GM21515 (cell line): ENCODE measurements around the gene TXK.
"Not testable (repeated sequence)": the region's sequence is repeated elsewhere in the genome, so short reads cannot be mapped to it uniquely, and the experiment has no call there.

Experiments
- ATAC-seq: cut with Tn5 transposase; IDR thresholded peaks from one replicate; pipeline ENCODE4 v1.9.1; 2021; ENCODE audit not compliant: unreplicated experiment

TXK gene

DNA sequence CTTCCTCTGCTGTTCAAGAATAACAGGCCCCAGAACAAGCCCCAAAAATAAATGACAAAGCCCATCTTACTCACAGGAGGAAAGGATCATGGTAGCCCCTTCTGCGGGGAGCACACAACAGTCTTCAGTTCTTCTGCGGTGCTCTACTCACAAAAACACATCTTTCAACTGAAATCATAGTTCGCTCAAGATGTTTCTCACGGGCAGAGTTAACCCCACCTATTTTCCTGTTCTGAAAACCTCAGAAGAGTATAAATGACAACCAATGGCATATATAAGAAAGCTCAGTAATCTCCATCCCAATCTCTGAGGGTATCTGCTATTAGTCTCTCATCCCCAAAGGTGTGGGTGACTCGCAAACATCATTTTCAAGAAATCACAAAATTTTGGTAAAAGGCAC is at the start of gene TXK:
Gene TXK (minus strand): TSS at position 170 of the 400 bp plus-strand sequence. CDS start 80 bp downstream, at position 90.
- ATAC-seq: no peak

DNA sequence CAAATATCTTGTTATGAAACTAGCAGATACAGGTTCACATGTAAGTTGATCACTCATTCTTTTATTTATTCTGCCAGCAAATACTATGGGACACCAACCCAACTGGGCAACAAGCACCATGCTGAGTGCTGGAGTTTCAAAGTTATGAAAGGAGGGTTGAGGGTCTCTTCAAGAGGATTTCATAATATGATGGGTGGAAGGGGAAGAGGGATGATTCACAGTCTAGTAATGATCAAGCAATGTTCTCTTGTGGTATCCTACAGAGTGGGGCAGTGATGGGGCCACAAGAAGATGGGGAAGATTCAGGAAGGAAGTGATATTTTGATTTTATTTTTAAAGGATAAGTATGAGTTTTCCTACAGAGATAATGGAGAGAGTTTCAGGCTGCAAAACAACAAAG is 46.2 kb upstream of the TXK start:
- ATAC-seq: no peak

DNA sequence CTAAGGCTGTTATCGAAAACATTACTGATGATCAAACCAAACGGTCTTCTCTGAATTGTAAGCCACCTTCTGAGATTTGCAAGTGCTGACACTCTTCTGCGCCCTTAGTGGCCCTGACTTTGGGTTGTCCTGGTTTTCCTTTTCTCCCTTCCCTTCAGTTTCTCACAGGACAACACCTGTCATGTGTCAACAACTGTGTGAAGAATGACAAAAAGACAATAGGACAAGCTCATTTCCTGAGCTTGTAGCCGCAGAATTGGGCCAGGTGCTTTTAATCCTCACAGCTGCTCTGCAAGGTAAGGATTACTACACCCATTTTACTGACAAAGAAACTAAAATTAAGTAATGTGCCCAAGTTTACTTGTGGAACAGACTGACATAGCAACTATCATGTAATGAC is 44.9 kb upstream of the TXK start:
- no peak for ATAC-seq

DNA sequence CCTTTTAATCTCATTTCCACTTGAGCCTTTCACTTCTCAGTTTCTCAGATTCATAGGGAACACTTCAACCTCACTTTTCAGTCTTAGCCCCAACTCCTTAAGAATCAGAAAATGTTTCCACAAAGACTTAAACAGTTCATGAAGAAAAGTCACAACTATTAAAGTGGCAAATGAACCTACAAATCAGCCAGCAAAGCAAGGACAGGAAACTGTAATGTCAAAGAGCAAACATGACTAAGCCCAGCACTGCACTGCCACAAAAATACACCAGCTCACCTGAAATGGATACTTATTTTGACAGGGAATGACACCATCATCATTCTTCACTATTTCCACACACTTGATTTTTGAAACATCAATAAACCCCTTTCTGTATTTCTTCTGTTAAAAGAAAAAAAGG is 41.8 kb upstream of the TXK start:
- no peak for ATAC-seq

DNA sequence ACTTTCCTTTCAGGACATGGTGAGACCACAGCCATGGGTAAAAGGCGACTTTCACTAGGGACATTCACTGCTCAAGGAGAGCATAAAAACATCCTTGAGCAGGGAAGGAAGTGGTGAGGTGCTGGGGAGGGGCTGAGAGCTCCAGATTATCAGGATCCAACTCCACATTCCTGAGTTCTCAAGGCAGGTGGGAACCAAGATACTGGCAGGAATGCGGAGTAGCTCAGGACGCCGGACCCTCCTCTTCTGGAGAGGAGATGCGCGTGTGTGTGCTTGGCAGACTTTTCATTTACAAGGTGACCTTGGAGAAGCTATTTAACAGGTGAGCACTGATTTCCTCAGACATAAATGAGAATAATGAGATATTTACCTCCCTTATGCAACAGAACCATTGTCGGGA is 41.3 kb upstream of the TXK start:
- ATAC-seq: no peak

DNA sequence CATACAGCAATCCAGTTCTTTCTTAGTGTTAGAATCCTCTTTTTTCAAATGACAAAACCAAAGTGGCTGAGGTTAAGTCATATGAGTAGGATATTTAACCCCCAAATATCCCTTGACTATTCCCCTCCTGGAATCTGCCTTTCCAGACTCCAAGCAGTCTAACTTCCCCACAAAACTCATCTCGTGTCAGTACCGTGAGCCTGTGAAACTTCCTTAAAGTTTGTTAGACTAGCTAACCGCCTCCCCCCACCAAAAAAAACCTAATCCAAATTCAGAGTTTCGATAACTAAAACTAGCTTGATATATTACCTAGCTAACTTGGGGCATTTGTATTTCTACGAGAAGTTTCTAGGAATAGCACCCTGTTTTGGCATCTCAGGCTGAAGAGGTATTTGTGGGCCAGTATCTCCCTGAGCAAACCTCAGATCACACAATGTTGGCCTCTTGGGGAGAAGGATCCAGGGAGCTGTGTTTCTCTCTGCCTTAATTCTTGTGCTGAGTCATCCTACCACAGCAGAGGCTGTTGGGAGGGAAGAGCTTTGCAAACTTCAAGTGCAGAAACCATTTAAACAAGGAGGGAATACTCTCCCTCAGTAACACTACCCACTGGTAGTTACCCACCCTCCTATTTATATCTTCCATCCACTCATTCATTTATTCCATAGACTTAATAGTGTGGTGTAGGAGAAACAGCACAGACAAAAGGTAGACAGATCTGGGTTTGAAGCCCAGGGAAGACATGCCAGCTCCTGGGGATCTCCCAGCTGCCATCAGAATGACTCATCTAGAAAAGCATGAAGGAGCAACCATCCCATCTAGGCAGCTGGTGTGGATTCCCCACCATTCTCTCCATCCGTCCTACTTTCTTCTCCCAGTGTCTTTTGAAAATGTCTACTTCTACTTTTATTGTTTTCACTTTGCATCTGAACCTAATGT is 39.3 kb upstream of the TXK start:
- peak; percentile 64 for ATAC-seq

DNA sequence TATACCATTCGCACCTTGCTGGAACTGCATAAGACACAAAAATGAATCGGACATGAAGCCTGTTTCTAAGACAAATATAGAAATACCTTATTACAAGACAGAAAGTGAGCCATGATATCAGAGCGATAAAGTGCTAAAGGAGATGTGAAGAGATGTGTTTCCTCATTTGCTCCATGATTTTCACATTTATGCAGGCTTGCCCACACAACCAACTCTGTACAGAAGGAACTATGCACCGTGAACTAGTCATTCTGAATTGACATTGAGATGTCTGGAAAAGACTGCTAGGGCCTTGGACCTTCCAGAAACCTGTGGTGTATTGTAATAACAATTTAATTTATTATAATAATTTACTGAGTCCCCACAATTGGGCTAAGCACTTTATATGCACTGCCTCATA is 38.6 kb upstream of the TXK start:
- ATAC-seq: no peak

DNA sequence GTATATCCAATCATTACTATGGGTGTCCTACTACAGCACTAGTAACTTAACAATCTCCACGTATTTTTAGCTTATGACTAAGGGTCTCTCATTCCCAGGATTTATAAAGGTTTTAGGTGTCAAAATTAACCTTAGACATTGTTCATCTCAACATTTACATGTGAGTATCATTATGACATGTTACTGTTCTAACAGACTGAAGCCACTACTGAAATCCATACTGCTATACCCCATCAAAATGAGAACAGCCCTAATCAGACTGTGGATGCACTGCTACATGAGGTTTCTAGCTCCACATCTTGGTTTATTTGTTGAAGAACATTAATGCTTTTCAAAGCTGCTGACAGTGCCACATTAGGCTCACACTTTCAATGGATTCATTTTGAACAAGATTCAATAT is 35.6 kb upstream of the TXK start:
- no peak for ATAC-seq

DNA sequence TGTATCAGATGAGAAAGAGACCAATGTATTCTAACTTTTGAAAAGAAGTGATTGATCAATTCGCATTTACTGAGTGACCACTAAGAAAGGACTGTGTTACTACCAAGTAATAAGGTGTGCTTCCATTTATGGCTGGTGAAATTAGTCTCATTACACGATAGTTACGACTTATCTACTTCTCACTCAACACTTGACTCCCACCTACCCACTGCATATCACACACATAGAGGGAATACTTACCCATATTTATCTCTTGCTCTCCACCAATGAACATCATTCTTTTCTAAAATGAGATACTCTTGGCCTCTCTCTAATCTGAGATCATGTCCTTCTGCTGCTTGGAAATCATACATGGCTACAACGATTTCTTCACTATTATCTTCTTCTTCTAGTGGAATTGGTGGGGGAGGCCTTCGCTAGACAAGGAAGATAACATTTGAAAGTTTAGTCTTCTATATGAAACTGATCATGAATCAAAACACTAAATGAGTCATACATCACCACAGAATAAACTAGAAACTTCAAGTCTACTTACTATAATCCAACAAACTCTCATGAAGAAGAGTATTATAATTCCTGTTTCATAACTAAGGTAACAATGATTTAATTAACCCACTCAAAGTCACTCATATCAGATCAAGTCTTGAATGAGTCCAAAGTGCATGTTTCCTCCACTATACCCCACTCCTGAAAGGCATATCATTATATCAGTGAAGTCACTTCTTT is 33.7 kb upstream of the TXK start:
- no peak for ATAC-seq

DNA sequence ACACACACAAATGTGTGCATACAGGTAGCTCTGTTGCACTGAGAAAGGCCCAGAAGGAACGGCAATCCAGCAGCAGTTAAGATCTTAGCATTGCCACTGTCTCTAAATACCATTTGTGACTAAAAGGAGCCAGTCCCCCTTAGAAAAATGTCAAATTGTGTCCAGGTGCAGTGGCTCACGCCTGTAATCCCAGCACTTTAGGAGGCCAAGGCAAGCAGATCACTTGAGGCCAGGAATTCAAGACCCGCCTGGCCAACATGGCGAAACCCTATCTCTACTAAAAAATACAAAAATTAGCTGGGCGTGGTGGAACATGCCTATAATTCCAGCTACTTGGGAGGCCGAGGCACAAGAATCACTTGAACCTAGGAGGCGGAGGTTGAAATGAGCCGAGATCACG is 30.5 kb upstream of the TXK start:
- not testable (repeated sequence) for ATAC-seq

DNA sequence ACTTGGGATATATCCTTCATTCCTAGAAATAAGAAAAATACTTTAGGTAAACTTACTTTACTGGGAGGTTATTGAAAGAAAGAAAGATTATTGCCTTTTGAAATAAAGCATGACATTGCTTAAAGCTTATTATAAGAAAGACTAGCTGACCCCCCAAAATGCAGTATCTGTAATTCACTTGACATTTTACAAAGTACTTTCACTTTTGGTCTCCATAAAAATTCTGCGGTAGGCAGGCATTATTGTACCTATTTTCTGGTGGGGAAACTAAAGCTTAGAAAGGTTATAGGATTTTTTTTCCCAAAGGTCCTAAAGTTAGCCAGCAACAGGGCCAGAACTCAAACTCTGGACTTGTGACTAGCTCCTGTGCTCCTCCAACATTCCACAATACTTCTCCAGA is 29.7 kb upstream of the TXK start:
- ATAC-seq: no peak

DNA sequence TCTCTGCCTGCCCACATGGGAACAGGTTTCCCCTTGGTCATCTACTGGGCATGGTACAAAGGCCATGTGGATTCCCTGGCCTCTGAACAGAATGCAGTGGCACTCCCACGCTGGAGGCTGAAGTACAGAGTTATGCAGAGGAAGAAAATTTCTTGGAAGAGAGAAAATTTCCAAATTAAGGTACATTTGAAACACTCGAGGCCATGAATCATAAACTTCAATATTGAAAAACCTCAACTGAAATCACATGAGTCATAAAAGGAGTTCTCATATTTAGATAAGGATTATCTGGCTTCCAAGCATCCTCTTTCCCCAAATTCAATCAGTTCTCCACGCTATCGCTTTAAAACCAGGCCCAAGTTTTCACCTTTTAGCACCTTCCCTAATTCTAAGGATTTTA is 28.1 kb upstream of the TXK start:
- no peak for ATAC-seq

DNA sequence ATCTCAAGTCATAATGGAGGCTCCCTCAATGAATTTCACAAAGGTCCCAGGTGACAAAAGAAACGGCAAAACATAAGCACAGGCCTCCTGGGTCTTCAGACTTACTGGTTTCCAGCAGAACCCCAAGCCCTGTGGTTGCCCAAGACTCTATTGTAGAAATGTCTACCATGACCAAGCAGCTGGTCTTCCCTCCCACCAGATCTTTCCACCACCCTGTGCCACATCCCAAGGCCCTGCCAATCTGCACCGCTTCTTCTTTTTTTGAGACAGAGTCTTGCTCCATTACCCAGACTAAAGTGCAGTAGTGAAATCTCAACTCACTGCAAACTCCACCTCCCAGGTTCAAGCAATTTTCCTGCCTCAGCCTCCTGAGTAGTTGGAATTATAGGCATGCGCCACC is 23.2 kb upstream of the TXK start:
- ATAC-seq: no peak

DNA sequence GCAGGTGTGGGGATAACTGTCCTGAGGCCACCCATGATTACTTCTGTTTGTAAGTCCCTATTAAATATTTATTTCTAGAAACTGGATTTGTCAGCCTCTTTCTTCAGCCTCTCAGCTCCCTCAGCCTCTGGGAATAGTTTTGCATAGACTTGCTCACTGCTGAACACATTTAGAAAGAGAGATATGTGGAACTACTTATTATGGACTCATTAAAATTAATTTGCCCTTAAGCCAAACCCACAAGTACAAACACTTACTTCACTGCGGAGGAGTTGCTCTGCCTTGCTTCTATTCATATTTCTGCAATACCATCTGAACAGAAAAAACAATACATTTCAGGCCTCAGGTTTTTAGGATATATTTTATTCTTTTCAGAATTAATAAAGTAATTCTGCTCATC is 22.4 kb upstream of the TXK start:
- ATAC-seq: no peak

DNA sequence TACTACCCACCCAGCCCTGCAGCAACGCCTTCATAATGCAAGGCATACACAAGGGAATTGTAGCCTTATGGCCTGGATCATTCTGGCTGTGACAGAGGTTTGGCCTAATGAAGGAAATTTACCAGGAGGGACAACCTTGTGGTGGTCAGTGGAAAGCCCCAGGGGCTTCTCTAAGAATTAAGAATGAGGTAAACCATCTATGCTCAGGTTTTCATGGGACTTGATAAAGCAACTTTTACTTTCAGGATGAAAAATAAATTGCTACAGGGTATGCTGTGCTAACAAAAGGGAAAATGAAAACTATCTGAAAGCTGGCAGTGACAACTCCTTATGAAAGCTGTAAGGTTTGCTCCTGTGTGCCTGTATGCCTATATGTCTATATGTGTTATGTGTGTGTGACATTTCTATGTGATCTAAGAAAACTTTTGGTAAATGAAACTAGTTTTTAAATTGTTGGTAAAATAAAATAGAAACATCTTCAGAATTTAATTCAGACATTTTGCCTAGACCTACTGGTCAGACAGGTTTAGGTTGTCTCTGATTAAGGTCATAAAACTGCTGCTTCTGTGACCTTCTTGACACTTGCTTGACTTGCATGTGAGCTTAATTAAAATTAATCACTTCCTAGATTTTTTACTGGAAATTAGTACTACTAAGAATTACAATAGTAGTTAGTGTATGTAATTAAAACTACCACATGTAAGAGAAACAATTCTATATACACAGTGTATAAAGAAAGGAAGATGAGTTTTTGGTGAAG is 19.9 kb upstream of the TXK start:
- no peak for ATAC-seq

DNA sequence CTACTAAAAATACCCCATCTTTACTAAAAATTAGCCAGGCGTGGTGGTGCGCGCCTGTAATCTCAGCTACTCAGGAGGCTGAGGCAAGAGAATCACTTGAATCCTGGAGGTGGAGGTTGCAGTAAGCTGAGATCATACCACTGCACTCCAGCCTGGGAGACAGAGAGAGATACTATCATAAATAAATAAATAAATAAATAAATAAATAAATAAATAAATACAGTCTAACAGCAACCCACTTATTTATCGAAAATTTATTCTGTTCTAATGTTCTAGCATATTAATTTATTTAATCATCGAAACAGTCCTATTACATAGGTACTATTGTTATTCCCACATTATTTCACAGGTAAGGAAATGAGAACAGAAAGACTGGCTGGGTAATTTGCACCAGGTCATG is 18.2 kb upstream of the TXK start:
- no peak for ATAC-seq

DNA sequence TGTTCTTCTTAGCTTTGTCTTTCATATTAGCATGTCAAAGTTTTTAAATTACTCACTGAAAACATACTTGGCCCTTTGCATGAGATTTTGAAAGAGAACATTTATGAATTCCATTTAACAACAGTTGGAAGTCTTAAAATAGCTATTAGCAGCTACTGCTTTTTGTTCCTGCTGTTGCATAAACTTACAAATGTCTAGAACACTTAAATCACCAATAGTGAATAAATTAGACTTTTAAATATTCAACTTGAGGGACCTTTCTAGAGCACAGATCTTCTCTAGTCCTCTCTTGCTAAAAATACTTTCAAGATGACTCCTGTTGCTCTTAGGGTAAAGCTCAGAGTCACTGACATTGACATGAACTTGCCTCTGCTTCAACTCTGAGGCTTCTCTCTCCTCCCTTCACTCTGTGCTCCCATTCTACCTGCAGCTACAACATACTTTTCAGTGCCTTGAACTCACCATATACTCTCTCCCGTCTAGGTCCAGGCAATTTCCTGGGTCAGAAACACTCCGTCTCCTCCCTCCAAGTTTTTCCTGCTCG is 15.8 kb upstream of the TXK start:
- no peak for ATAC-seq

DNA sequence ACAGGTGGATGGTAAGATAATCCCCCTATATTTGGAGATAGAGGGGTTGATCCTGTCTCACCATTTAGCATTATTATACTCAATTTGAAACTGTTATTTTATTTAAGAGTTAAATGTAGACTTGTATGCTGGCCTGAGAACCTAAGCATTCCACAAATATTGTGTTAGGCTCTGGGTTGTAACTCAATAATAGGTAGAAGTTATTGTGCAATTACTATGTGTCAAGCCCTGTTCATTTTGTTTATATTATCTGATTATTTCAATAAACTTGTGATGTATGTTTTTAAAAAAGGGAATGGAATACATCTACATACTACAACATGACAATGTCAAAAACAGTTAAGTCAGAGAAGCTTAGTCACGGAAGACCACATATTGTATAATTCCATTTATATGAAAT is 13.6 kb upstream of the TXK start:
- ATAC-seq: no peak

DNA sequence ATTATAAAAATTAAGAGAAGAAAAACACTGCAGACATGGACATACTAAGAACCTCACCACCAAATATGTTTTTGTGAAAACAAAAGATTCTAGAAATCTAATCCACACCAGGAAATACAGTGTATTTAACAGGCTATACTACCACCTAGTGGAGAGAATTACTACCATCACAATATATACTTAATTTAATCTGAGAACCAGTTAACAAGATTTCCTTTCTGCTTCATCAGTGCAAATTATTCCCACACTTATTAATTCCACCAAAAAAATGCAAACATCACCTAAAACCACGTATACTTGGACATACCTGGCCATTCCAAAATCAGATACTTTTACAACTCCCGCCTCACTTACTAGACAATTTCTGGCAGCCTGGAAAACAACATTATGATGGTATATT is 7.0 kb upstream of the TXK start:
- ATAC-seq: peak; percentile 40

DNA sequence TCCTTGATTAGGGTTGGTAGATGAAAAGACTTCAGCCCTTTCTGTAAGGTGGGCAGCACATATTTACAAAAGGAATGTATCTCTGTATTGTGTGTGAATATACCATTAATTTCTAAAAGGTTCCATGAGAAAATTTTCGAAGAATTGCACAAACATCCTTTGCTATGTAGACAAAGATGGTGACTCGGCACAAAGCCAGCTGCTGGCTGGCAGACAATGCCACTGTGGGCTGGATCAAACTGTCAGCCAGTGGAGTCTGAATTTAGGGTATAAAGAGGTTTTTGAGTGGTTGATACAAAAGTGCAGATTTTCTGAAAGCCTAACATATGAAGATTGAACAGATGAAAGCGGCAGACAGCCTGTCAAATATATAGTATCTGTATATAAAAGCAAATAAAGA is 5.6 kb upstream of the TXK start:
- ATAC-seq: no peak

DNA sequence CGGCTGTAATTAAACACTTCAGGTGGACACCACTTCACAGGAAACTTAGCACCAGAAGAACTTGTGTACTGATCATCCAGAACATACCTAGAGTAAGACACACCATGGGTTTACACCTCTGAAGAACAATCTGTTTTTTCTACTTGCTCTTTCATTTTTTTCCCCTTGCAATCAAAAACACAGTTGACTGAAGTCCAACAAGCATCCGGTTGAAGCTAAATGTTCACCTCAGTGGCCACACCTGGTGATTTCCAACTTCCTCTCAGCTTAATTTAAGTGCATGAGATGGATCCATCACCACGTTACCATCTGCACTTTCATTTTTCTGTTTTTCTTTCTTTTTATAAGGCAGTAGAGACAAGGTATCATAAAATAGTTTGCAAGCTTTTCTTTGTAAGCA is 4.9 kb upstream of the TXK start:
- peak; percentile 71 for ATAC-seq
